GM19372 (cell line): ENCODE data around the gene UTS2R.

ENCODE experiments used
- ATAC-seq: cut with Tn5 transposase; IDR thresholded peaks from one replicate; pipeline ENCODE4 v1.9.1; 2021; ENCODE audit warnings: mild to moderate bottlenecking, low read depth, moderate library complexity; ENCODE audit not compliant: unreplicated experiment

Gene UTS2R

DNA sequence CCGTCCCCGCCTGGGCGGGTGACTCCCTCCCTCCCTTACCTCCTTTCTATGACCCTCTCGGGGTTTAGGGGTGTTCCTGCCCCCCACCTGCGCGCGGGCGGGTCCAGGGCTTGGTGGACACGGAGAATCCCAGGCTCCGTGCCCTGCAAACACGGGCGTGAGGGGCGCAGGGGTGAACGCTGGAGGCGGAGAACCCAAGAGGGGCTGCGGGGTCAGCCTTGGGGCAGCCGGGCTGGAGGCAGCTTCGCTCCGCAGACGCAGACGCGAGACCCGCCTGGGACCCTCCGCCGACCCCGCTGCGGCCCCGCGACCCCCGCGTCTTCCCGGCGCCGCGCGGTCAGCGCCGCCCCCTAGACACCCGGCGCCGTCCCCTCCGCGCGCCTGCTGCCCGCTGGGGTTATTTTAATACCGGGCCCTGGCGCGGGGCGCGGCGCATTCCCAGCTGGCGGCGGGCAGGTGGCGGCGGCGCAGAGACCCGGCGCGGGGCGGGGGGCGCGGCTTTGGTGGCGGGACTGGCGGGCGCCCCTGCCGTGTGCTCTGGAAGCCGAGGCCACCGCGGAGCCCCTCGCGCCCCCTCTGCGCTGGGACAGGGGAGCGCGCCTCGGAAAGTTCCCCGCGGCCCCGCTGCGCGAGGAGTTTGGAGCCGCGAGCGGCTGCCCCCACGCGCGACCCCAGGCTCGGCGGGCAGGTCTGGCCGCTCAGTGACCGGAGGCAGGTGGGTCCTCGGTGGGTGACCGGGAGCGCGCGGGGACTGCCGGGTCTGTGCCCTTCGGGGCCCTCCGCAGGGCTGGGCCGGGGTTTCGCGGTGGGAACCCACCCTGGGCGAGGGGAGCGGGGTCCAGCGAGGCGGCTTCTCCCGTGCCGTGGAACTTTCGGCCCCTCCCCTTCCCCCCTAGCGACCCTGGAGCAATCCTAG lies at the start of gene UTS2R:
TSS of gene UTS2R (plus strand) at position 433 of the 916 bp plus-strand sequence. CDS start 2,560 bp downstream, outside the sequence.
- no peak for ATAC-seq

DNA sequence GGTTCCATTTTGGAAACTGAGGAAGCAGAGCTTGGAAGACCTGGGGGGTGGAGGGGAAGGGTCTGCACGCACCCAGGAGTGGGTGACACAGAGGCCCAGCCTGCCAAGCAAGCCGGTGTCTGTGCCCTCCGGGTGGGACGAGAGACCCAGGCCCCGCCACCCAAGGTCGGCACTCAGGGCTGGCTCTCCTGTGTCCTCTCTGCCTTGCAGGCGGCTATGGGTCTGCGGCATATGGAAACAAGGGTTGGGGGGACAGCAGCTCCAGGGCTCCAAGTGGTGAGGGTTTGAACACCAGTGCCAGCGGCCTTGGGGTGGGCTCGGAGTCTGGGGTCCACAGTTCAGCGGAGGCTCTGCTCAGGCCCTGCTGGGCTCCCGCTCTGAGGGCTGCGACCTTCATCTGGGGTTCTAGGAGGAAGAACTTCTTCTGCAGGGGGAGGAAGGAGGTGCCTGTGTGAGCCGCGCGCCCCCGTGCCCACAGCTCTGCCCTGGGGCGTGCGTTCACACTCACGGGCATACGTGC lies 49.6 kb upstream of the UTS2R start:
- no peak for ATAC-seq

DNA sequence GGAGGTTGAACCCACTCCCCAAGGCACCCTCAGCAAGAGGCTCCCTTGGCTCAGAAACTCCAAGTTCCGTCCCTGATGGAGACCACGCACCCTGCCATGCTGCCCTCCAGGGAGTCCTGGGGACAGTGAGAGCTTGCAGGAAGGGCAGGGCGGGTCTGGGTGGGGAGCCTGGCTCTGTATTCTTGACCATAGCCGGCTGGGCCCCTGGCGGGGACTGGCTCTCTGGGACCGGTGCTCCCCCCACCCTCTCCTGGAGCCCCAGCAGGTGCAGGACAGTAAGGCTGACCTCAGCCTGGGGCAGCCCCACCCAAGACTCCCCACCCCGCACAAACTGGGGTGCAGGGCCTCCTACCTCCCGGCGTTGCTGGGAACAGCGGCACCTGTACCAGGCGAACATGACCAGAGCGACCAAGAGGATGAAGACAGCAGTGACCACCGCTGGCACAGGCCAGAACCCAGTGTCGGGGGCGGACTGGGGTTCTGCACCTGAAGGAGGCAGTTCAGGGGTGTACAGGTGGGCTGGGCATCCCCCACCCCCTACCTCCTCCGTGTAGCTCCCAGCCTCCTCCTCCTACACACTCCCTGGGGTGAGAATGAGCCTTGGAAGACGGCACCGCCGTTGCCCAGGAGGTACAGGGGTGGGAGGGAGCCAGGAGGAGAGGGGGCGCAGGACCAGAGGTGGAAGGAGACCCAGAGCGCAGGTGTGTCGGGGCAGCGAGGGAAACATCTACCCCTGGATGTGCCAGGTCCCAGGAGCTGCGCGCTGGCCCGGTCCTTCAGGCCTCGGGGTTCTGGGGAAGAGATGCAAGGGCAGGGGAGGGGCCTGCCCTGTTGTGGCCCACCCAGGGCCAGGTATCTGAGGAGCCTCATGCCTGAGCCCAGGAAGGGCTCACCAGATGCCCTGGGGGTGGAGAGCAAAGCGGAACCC lies 48.8 kb upstream of the UTS2R start:
- ATAC-seq = no peak

DNA sequence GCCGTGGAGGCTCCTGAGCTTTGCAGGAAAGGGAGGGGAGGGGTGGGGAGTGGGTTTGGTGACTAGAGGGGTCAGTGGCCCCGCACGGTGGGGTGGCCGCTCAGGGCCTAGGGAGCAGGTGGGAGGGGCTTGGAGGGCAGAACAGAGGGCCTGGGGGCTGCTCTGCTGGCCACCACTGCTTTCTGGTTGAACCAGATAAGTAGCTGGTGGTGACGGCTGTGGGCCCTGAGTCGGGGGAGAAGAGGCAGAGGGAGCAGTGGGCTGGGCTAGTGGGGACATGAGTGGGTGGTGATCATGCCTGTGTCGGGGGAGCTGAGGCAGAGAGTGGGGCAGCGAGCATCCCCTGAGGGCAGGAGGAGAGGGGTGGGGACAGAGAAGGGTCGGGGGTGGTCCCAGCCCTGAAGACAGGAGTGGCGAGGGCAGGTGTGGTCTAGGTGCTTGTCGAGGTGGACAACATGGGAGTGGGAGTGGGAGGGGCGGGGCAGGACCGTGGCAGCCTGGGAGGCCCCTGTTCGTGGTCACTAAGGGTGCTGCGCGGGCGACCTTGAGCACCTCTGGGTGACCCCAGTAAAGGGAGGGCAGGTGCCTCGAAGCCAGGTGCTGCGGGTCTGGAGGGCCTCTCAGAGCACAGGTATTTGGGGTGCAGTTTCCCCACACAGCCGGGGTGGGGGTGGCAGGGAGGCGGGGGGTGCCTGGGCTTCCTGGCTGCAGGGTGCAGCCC lies 47.9 kb upstream of the UTS2R start:
- no peak for ATAC-seq

DNA sequence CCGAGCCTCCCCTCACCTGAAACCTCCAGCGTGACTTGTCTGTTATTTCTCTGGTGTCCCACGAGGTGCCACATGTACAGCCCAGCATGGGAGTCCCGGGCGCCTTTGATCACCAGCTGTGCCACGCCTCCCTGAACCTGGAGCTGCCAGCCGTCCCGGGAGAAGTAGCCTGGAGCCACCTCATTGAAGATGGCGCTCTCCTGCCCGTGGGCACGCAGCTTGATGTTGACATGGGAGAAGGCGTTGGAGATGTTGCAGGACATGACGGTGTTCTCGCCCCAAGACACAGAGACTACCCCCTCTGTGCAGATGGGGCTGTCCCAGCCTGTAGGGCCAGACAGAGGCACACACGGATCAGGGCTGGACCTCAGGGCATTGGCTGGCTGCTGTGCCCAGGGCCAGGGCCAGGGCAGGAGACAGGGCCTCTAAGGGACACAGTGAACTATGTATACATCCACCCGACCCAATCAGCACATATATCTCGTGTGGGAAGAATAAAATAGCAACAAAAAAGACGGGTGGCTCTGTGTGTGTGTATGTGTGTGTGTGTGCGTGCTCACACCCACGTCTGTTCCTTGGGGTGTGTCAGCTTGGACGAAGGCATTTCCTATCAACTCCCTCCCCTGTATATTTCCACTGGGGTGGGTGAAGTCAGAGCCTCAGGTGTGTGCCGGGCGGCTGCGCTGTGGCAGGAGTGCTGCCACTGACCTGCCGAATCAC lies 46.8 kb upstream of the UTS2R start:
- no peak for ATAC-seq

DNA sequence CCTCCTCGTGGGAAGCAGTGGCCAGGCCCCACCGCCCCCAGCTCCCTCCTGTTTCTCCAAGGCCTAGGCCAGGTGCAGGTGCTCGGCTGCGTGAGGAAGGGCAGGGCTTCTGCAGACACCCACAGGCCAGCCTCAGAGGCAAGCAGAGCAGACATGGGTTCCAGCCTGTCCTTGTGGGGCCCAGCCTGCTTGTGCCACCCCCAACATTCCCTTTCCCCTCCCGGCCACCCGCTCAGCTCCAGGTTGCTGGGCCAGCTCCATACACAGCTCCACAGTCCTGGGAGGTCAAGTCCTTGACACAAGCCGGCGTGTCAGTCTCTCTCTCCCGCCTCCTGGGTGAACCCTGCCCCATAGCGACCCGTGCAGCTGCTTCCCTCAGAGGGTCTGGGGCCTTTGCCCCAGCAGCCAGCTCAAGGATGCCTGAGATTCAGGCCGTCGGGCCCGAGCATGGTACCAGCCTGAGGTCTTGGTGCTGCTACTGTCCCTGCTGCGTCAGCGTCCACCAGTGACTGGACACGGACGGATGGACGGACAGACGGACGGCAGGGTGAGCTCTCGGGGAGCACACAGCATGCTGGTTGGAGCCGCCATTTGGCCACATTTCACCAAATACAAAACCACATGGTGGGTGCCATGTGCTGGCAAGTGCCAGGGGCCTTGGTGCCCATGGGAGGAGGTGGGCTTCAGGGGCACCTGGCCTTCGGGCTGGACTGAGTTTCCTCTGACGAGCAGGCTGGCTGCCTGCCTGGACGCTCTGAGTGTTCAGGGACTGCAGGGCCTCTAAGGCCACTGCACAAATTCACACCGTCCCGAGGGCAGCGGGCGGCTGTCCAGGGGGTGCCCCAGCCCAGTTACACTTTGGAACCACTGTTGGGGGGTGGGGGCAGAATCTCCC lies 46.0 kb upstream of the UTS2R start:
- no peak for ATAC-seq

DNA sequence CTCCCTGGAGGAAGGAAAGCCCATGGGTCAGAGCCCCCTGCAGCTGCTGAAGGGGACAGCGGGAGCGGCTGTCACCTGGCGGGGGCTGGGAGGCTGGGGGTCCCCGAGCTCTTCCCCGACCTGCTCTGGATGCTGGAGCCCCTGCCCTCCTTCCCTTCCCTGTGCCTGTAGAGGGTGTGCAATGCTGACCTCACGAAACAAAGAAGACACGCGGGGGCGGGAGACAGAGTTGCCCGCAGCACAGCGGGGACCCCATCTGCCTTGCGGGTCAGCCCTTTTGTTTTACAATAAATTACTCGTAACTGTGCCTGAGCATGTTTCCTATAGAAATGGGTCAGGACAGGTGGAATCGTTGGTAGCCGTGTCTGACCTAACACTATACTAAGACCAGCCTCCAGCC lies 44.3 kb upstream of the UTS2R start:
- no peak for ATAC-seq

DNA sequence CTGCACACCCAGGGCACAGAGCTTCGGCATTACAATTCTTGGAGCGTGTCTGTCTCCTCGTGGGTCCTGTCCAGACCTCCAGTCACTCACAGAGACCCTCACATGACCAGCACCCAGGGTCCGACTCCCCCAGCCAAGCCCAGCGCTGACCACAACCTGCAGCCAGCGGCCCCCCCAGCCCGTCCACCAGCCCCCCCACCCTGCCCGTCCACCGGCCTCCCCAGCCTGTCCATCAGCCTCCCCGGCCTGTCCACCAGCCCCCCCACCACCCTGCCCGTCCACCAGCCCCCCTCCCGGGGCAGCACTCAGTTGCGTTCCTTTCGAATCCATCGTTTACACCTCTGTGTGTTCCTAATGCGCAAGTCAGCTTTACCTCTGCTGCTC lies 43.8 kb upstream of the UTS2R start:
- ATAC-seq = no peak

DNA sequence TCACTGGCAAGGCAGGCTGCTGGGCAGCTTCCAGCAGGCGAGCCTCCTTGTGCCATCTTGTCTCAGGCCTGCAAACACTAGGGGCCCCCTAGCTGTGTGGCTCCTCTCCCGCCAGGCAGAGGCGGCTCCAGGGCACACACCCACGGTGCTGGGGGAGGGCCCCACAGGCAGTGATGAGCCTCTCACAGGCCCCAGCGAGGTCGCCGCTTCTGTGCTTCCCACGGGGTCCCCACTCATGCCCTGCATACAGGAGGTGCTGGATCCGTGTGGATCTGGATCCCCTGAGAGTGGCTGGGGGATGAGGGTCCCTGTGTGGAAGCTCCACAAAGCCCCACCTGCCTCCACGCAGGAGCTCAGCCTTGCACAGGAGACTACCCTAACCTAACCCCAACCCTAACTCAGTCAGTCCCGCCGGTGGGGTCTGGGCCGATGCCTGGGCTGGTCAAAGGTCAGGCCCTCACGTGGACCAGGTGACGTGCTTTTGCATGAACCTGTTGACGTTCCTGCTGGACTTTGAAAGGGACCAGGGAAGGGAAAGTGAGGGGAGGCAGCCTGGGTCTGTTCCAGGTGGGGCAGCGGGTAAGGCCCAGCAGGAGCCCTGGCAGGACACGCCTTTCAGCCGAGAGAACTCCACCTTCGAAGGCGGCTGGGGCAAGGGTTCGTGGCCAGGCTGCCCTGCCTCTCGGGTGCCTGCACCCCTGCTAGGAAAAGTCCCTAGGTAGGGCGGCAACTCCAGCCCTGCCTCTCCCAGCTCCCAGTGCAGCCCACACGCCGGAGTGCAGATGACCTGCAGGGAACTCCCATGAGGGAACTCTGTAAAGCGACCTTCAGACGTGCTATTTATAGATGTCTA lies 43.2 kb upstream of the UTS2R start:
- ATAC-seq = no peak

DNA sequence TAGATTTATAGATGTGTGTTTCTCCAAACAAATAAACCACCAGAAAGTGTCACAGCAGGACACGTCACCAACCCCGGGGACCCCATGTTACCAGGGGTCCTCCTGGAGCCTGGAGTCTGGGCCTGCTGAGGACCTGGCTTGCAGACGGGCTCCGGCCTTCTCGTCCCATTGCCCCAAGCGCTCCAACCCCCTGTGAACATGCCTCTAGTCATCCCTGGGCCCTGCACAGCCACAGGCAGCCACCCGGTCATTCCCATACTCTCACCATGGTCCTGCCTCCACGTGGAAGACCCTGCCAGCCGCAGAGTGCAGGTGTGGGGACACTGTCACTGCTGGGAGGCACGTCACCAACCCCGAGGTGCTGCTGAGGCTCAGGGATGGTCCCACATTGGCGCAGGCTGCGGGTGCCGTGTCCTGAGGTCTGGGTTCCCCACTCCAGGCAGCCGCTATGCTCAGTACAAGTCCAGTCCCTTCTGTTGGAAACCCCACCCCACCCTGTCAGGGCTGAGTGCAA lies 42.5 kb upstream of the UTS2R start:
- no peak for ATAC-seq

DNA sequence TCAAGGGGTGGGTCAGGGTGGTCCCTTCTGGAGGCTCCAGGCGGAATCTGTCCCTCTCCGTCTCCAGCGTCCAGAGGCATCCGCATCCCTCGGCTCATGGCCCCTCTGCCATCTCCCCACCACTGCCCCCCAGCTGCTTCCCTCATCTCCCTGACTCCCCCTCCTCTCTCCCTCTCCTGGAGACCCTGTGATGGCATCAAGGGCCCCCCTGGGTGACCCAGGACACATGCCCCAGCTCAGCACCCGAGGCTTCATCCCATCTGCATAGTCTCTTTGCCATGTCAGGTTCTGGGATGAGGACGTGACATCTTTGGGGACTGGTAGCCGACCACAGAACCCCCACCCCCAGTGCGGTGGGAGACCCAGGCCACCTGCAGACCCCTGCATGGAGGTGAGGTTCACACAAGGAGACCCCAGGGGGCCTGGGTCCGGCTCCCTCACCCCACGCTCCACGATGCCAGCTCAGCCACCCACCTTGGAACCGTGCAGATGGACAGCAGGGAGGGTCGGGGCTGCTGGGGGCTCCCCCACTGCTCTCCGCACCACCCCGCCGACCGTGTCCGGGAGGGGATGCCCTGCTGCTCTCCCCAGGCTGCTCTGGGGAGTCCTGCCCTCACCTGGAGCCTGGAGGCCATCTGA lies 41.8 kb upstream of the UTS2R start:
- ATAC-seq = no peak

DNA sequence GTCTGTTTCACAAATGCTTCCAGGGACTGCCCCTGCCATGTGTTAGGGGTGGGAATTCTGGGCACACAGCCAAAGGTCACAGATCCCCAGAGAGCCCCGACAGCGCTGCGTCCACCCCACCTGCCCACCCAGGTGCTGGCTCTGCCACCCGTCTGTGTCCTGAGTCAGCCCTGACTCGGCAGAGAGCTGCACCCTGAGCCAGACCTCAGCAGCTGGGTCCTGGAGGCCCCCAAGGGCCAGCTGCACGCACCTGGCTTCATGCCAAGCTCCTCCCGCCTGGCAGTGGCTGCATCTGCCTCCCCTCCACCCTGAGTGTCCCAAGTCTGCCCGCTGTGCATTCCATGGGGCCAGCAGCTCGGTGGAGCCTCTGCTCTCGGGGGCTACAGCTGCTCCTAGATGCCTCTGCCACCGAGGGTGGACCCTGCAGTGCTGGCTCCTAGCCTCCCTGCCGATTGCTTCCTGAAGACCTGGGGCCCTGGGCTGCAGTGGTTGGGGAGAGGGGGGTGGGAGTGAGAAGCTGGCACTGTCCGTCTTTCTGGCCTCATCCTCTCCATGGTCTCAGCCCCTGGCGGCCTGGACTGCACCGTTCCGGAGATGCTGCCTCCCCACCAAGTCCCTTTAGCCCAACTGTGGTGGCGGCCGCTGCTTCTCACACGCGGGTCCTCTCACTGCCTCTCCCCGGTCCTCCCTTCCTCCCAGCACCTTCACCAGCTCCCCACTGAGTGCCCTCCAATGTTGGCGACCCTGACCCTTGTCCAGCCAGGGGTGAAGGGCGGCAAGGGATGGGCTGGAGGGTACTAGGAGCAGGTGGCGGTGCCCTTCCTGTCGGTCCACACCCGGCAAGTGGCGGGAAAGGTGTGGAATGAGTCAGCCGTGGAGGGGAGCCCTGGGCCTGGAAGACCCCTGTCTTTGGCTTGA lies 41.0 kb upstream of the UTS2R start:
- no peak for ATAC-seq

DNA sequence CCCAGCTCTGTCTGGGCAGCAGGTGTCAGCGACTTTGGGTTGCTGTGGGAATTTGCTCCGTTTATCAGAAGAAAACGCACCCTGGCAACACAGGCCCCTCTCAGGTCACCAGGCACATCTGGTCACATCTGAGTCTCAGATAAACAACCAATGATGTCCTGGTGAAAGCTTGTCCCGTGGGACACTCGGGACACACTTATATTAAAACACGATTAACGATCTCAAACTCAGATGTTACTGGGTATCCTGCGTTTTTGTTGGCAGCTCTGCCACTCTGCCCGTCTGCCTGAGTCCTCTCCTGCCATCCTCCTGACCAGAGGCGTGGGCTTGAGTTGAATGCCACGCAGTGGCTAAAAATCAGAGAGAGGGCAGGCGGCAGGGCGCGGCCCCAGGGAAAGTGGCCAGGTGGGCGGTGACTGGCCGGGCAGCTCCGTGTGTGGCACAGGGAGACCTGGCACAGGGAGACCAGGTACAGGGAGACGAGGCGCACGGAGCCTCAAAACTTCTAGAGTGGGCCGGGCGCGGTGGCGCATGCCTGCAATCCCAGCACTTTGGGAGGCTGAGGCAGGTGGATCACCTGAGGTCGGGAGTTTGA lies 40.1 kb upstream of the UTS2R start:
- no peak for ATAC-seq

DNA sequence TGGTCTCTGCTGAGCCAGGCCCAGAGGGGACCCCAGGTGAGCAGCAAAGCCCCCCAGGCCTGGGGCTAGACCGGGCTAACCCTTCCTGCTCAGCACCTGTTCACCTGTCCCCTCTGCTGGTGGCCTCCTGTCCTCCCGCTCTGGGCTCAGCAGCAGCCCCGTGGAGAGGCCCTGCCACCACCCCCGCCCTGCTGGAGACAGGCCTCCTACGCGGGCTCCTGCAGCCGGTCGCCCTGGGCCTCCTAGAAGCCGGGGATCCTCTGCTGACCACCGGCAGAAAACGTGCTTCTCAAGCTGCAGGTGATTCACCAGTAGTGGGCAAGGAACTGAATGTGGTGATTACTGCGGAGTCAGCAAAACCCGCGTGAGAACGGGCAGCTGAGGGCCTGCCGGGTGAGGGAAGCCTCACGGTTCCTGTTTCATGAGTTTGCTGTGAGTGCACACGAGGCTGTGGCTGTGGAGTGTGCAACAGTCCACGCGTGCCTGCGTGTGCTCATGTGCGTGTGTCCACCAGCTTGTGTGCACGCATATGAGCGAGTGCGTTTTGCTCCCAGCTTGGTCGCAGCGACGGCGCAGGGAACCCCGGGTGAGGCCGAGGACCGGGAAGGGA lies 38.8 kb upstream of the UTS2R start:
- no peak for ATAC-seq
